ENCODE results near the gene MCC. TPM values are rescaled to one million over a fixed set of nuclear protein-coding genes. Genes with fewer than 3 reads are reported as not detected.

The MCC gene
- total RNA-seq, 2 experiments from 2014 or later: 0.25 TPM; not detected in 1

- ChIA-PET POLR2A (no interaction called here), CTCF (ENCODE audit: unreplicated experiment) (no interaction called here)
- Histone ChIP-seq H3K4me3 (ENCODE audit: low read depth, low read length, poor library complexity, severe bottlenecking) (no peak overlapping the region), H3K36me3 (ENCODE audit: insufficient read depth, low read length) (no peaks in the 10 kb centered on the region), H4K20me1 (ENCODE audit: insufficient read depth, low read length) (no peaks in the 10 kb centered on the region), H3K9me2 (ENCODE audit: insufficient read depth, low read length) (no peaks in the 10 kb centered on the region), H3K4me1 (ENCODE audit: insufficient read depth, low read length, poor library complexity, severe bottlenecking) (no peaks in the 10 kb centered on the region), H3K27ac (ENCODE audit: low read depth, low read length, poor library complexity, severe bottlenecking) (no peak overlapping the region), H3K79me2 (ENCODE audit: insufficient read depth, low read depth, low read length) (no peaks in the 10 kb centered on the region), H3K9me3 (ENCODE audit: low read length) (no peaks in the 10 kb centered on the region), H2AFZ (ENCODE audit: low read length) (no peak overlapping the region), H3K4me2 (ENCODE audit: low read length) (no peak overlapping the region)
- no peak for DNase-seq (ENCODE audit: low spot score)
- no TSS peak for BruUV-seq (replicated peaks)
- intact Hi-C loops (cut with micrococcal nuclease; ENCODE audit: unreplicated experiment): no loop called here
- TF ChIP-seq EZH2phosphoT487 (IDR thresholded peaks at IDR 0.05; ENCODE audit: borderline replicate concordance, low read depth, low read length): no peak
- TF ChIP-seq CTCF (conservative IDR thresholded peaks at IDR 0.05; ENCODE audit: low read length): no peak
These were observed 266.7 kb downstream of the MCC start for GRCh38 chr5:113221294-113222176.

- TF ChIP-seq CTCF (conservative IDR thresholded peaks at IDR 0.05; ENCODE audit: low read length): no peak
- no peak for TF ChIP-seq EZH2phosphoT487 (IDR thresholded peaks at IDR 0.05; ENCODE audit: borderline replicate concordance, low read depth, low read length)
- no peak for DNase-seq (ENCODE audit: low spot score)
- H2AFZ ChIP-seq (ENCODE audit: low read length): no peak overlapping the region
- no peaks in the 10 kb centered on the region for H3K9me2 ChIP-seq (ENCODE audit: insufficient read depth, low read length)
- ChIA-PET POLR2A (no interaction called here), CTCF (ENCODE audit: unreplicated experiment) (no interaction called here)
- H3K36me3 ChIP-seq (ENCODE audit: insufficient read depth, low read length): no peaks in the 10 kb centered on the region
- no peaks in the 10 kb centered on the region for H4K20me1 ChIP-seq (ENCODE audit: insufficient read depth, low read length)
- intact Hi-C loops (cut with micrococcal nuclease; ENCODE audit: unreplicated experiment): no loop called here
- H3K4me3 ChIP-seq (ENCODE audit: low read depth, low read length, poor library complexity, severe bottlenecking): no peak overlapping the region
- no peak overlapping the region for H3K4me2 ChIP-seq (ENCODE audit: low read length)
- no peaks in the 10 kb centered on the region for H3K4me1 ChIP-seq (ENCODE audit: insufficient read depth, low read length, poor library complexity, severe bottlenecking)
- no peak overlapping the region for H3K27ac ChIP-seq (ENCODE audit: low read depth, low read length, poor library complexity, severe bottlenecking)
- no peaks in the 10 kb centered on the region for H3K9me3 ChIP-seq (ENCODE audit: low read length)
- no TSS peak for BruUV-seq (replicated peaks)
- no peaks in the 10 kb centered on the region for H3K79me2 ChIP-seq (ENCODE audit: insufficient read depth, low read depth, low read length)
These were observed 268.6 kb downstream of the MCC start for GRCh38 chr5:113219695-113220094.

GRCh38 chr5:113218906-113219517 is 269.2 kb downstream of the MCC start:
- POLR2A ChIA-PET: no interaction called here

More at GRCh38 chr5:113218906-113219517, 269.2 kb downstream of the MCC start:
- Histone ChIP-seq H3K9me3 (ENCODE audit: low read length) (no peaks in the 10 kb centered on the region), H3K27ac (ENCODE audit: low read depth, low read length, poor library complexity, severe bottlenecking) (no peak overlapping the region), H4K20me1 (ENCODE audit: insufficient read depth, low read length) (no peaks in the 10 kb centered on the region), H3K4me2 (ENCODE audit: low read length) (no peak overlapping the region), H3K9me2 (ENCODE audit: insufficient read depth, low read length) (no peaks in the 10 kb centered on the region), H2AFZ (ENCODE audit: low read length) (no peak overlapping the region), H3K79me2 (ENCODE audit: insufficient read depth, low read depth, low read length) (no peaks in the 10 kb centered on the region), H3K36me3 (ENCODE audit: insufficient read depth, low read length) (no peaks in the 10 kb centered on the region), H3K4me1 (ENCODE audit: insufficient read depth, low read length, poor library complexity, severe bottlenecking) (no peaks in the 10 kb centered on the region), H3K4me3 (ENCODE audit: low read depth, low read length, poor library complexity, severe bottlenecking) (no peak overlapping the region)
- CTCF ChIA-PET (ENCODE audit: unreplicated experiment): no interaction called here
- DNase-seq (ENCODE audit: low spot score): no peak
- TF ChIP-seq EZH2phosphoT487 (IDR thresholded peaks at IDR 0.05; ENCODE audit: borderline replicate concordance, low read depth, low read length) (no peak), CTCF (conservative IDR thresholded peaks at IDR 0.05; ENCODE audit: low read length) (no peak)
- no TSS peak for BruUV-seq (replicated peaks)
- intact Hi-C loops (cut with micrococcal nuclease; ENCODE audit: unreplicated experiment): no loop called here
